HEK293 (cell line): ENCODE results near the gene GEMIN5.

Experiments used
- CTCF ChIA-PET: fragments of 350-600 bp; formaldehyde crosslinking; extraction: SDS; loops from one replicate; lab custom pipeline; 2021; ENCODE audit warnings: antibody characterized with exemption; lab: Yijun Ruan, JAX
- POLR2A ChIA-PET: fragments of 300-600 bp; formaldehyde crosslinking; extraction: SDS; loops from one replicate; lab custom pipeline; 2020; ENCODE audit warnings: antibody characterized with exemption, inconsistent platforms; lab: Yijun Ruan, JAX
- H3K27ac ChIP-seq: fragments of 200-500 bp; sonication (Bioruptor generic); 2 replicates; pipeline ENCODE4 v1.5.1; 2014; ENCODE audit warnings: low read depth, low read length, control low read depth, inconsistent platforms; ENCODE audit errors: extremely low read depth
- H3K36me3 ChIP-seq, 2 experiments: fragments of 200-500 bp in 1 of 2; sonication (Bioruptor generic) in 1 of 2; 1 replicate in 1 of 2; 2 replicates in 1 of 2; pipeline ENCODE4 v1.5.1; 2014 to 2017; ENCODE audit warnings: inconsistent platforms in 2 of 2, low read length in 2 of 2; ENCODE audit not compliant: control insufficient read depth in 2 of 2, insufficient read depth in 1 of 2
- H3K4me1 ChIP-seq: fragments of 200-500 bp; sonication (Bioruptor generic); 2 replicates; pipeline ENCODE4 v1.5.1; 2014; ENCODE audit warnings: mild to moderate bottlenecking, low read length, inconsistent platforms; ENCODE audit not compliant: control insufficient read depth, insufficient read depth
- H3K4me3 ChIP-seq: 2 replicates; pipeline ENCODE4 v1.5.1; 2011; ENCODE audit warnings: low read depth, mild to moderate bottlenecking, control low read depth, low read length, moderate library complexity
- H3K9me3 ChIP-seq: fragments of 200-500 bp; sonication (Bioruptor generic); 2 replicates; pipeline ENCODE4 v1.5.1; 2014; ENCODE audit warnings: low read depth, low read length, inconsistent platforms; ENCODE audit not compliant: control insufficient read depth, insufficient read depth
- HOXC10 ChIP-seq: sonication (generic); formaldehyde crosslinking; IDR thresholded peaks from 2 replicates; pipeline ENCODE4 v1.8.1; 2023; ENCODE audit warnings: mild to moderate bottlenecking, missing genetic modification reagents
- MZF1 ChIP-seq: fragments of 450-650 bp; formaldehyde crosslinking; IDR thresholded peaks from 2 replicates; pipeline ENCODE4 v1.5.1; 2017; ENCODE audit warnings: missing biosample characterization, missing genetic modification characterization, borderline replicate concordance
- ZBTB48 ChIP-seq: fragments of 450-650 bp; formaldehyde crosslinking; IDR thresholded peaks from 2 replicates; pipeline ENCODE4 v1.5.1; 2016; ENCODE audit warnings: missing biosample characterization, missing genetic modification characterization
- ZNF10 ChIP-seq: fragments of 450-650 bp; formaldehyde crosslinking; IDR thresholded peaks from 2 replicates; pipeline ENCODE4 v1.5.1; 2017; ENCODE audit warnings: missing biosample characterization, missing genetic modification characterization
- ZNF174 ChIP-seq: fragments of 450-650 bp; formaldehyde crosslinking; IDR thresholded peaks from 2 replicates; pipeline ENCODE4 v1.5.0; 2017; ENCODE audit warnings: missing biosample characterization, mild to moderate bottlenecking, missing genetic modification characterization
- ZNF19 ChIP-seq: fragments of 450-650 bp; formaldehyde crosslinking; IDR thresholded peaks from 2 replicates; pipeline ENCODE4; 2016; ENCODE audit warnings: missing biosample characterization, missing genetic modification characterization, low read depth
- ZNF221 ChIP-seq: fragments of 450-650 bp; formaldehyde crosslinking; IDR thresholded peaks from 2 replicates; pipeline ENCODE4 v1.5.1; 2017; ENCODE audit warnings: missing biosample characterization, missing genetic modification characterization, borderline replicate concordance
- ZNF239 ChIP-seq: fragments of 450-650 bp; formaldehyde crosslinking; IDR thresholded peaks from 2 replicates; pipeline ENCODE4 v1.5.1; 2016; ENCODE audit warnings: missing biosample characterization, missing genetic modification characterization
- ZNF274 ChIP-seq, 2 experiments: fragments of 200-500 bp in 1 of 2; fragments of 450-650 bp in 1 of 2; sonication (Bioruptor generic) in 1 of 2; formaldehyde crosslinking in 1 of 2; IDR thresholded peaks; 2 replicates each; pipeline versions ENCODE4 v1.5.1 to v1.6.1; 2014 to 2016; ENCODE audit warnings: borderline replicate concordance in 1 of 2, inconsistent platforms in 1 of 2, low read length in 1 of 2, missing biosample characterization in 1 of 2, missing genetic modification characterization in 1 of 2
- ZNF324 ChIP-seq: fragments of 450-650 bp; formaldehyde crosslinking; IDR thresholded peaks from 2 replicates; pipeline ENCODE4 v1.5.1; 2016; ENCODE audit warnings: missing biosample characterization, missing genetic modification characterization
- ZNF354C ChIP-seq: fragments of 450-650 bp; formaldehyde crosslinking; IDR thresholded peaks from 2 replicates; pipeline ENCODE4 v1.5.1; 2016; ENCODE audit warnings: missing biosample characterization, missing genetic modification characterization, low read depth, borderline replicate concordance
- ZNF514 ChIP-seq: fragments of 450-650 bp; formaldehyde crosslinking; IDR thresholded peaks from 2 replicates; pipeline ENCODE4 v1.5.1; 2016; ENCODE audit warnings: missing biosample characterization, missing genetic modification characterization
- ZNF530 ChIP-seq: fragments of 450-650 bp; formaldehyde crosslinking; IDR thresholded peaks from 2 replicates; pipeline ENCODE4 v1.5.1; 2016; ENCODE audit warnings: low read depth, missing biosample characterization, missing genetic modification characterization
- ZNF596 ChIP-seq: fragments of 450-650 bp; IDR thresholded peaks from 2 replicates; pipeline ENCODE4 v1.5.0; 2018; ENCODE audit warnings: missing biosample characterization, mild to moderate bottlenecking, missing genetic modification characterization, moderate library complexity
- ZNF654 ChIP-seq: fragments of 450-650 bp; formaldehyde crosslinking; IDR thresholded peaks from 2 replicates; pipeline ENCODE4 v1.5.1; 2016; ENCODE audit warnings: low read depth, missing biosample characterization, missing genetic modification characterization
- ZNF664 ChIP-seq: fragments of 450-650 bp; formaldehyde crosslinking; IDR thresholded peaks from 2 replicates; pipeline ENCODE4 v1.5.1; 2016; ENCODE audit warnings: missing biosample characterization, missing genetic modification characterization
- ZNF677 ChIP-seq: fragments of 450-650 bp; IDR thresholded peaks from 2 replicates; pipeline ENCODE4 v1.5.0; 2018; ENCODE audit warnings: missing biosample characterization, mild to moderate bottlenecking, missing genetic modification characterization, moderate library complexity
- ZNF701 ChIP-seq: fragments of 450-650 bp; formaldehyde crosslinking; IDR thresholded peaks from 2 replicates; pipeline ENCODE4 v1.5.1; 2016; ENCODE audit warnings: missing biosample characterization, missing genetic modification characterization
- ZNF768 ChIP-seq: fragments of 450-650 bp; formaldehyde crosslinking; IDR thresholded peaks from 2 replicates; pipeline ENCODE4 v1.5.1; 2018; ENCODE audit warnings: missing biosample characterization, mild to moderate bottlenecking, missing genetic modification characterization
- TF ChIP-seq, protein P1 (sequence below): fragments of 450-650 bp; formaldehyde crosslinking; IDR thresholded peaks from 2 replicates; pipeline ENCODE4; 2016; ENCODE audit warnings: missing biosample characterization, missing genetic modification characterization
- TF ChIP-seq, protein P2 (sequence below): fragments of 450-650 bp; formaldehyde crosslinking; IDR thresholded peaks from 2 replicates; pipeline ENCODE4 v1.5.1; 2016; ENCODE audit warnings: missing biosample characterization, missing genetic modification characterization
- TF ChIP-seq, protein P3 (sequence below): fragments of 450-650 bp; IDR thresholded peaks from 2 replicates; pipeline ENCODE4 v1.5.1; 2018; ENCODE audit warnings: missing biosample characterization, missing genetic modification characterization
- TF ChIP-seq, protein P4 (sequence below): fragments of 450-650 bp; formaldehyde crosslinking; IDR thresholded peaks from 2 replicates; pipeline ENCODE4 v1.5.1; 2016; ENCODE audit warnings: missing biosample characterization, missing genetic modification characterization
- TF ChIP-seq, protein P5 (sequence below): IDR thresholded peaks from 2 replicates; pipeline ENCODE4 v1.6.1; 2011; ENCODE audit warnings: mild to moderate bottlenecking, low read depth, low read length, borderline replicate concordance
- TF ChIP-seq, protein P6 (sequence below): fragments of 450-650 bp; formaldehyde crosslinking; IDR thresholded peaks from 2 replicates; pipeline ENCODE4 v1.5.1; 2017; ENCODE audit warnings: missing biosample characterization, missing genetic modification characterization

Gene GEMIN5

DNA sequence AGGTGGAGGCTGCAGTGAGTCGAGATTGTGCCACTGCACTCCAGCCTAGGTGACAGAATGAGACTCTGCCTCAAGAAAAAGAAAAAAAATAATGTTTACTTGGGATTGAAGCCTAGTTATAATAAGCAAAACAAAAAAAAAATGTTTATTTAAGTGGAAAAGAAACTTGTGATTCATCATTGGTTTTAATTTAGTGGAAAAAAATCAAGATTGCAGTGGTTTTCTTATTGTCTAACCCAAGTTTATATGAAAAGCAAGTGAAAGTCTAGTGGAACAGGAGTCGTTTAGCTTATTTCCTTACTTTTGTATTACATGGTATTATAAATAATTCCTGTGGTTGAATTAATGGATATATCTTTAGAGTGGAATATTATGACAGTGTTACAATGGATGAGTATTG, 71.2 kb downstream of the GEMIN5 start:
- CTCF ChIA-PET, result no interaction called here
- POLR2A ChIA-PET, result interaction anchor here (1.3 kb wide), 1 partner anchor 10 kb away, joined by 3 read pairs; no protein-coding TSS in a partner anchor
- no peak overlapping the region for H3K27ac ChIP-seq
- no peaks in the 10 kb centered on the region for H3K4me1 ChIP-seq
- H3K4me3 ChIP-seq, result no peak overlapping the region
- TF ChIP-seq, protein P1, sequence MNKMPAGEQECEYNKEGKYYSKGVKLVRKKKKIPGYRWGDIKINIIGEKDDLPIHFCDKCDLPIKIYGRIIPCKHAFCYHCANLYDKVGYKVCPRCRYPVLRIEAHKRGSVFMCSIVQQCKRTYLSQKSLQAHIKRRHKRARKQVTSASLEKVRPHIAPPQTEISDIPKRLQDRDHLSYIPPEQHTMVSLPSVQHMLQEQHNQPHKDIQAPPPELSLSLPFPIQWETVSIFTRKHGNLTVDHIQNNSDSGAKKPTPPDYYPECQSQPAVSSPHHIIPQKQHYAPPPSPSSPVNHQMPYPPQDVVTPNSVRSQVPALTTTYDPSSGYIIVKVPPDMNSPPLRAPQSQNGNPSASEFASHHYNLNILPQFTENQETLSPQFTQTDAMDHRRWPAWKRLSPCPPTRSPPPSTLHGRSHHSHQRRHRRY (tag by site-specific recombination), result no peak
- TF ChIP-seq ZNF514 (tag by site-specific recombination) (no peak), ZNF274 (IDR thresholded peaks at IDR 0.05; ENCODE audit: low read length) (no peak), ZNF274 (tag by site-specific recombination; IDR thresholded peaks at IDR 0.05; ENCODE audit: borderline replicate concordance) (no peak), ZNF174 (tag by site-specific recombination) (no peak), ZNF324 (tag by site-specific recombination) (no peak), ZNF596 (tag by site-specific recombination) (no peak), ZNF701 (tag by site-specific recombination) (no peak), ZNF10 (no peak), ZNF768 (tag by site-specific recombination) (no peak), ZNF530 (tag by site-specific recombination) (no peak), ZNF19 (tag by site-specific recombination) (no peak), ZNF354C (tag by site-specific recombination) (no peak), ZNF677 (tag by site-specific recombination) (no peak), ZBTB48 (tag by site-specific recombination) (no peak), ZNF221 (no peak), HOXC10 (CRISPR knock-in tag) (no peak)
- TF ChIP-seq, protein P2, sequence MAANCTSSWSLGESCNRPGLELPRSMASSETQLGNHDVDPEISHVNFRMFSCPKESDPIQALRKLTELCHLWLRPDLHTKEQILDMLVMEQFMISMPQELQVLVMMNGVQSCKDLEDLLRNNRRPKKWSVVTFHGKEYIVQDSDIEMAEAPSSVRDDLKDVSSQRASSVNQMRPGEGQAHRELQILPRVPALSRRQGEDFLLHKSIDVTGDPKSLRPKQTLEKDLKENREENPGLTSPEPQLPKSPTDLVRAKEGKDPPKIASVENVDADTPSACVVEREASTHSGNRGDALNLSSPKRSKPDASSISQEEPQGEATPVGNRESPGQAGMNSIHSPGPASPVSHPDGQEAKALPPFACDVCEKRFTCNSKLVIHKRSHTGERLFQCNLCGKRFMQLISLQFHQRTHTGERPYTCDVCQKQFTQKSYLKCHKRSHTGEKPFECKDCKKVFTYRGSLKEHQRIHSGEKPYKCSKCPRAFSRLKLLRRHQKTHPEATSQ, result no peak
- TF ChIP-seq, protein P3, sequence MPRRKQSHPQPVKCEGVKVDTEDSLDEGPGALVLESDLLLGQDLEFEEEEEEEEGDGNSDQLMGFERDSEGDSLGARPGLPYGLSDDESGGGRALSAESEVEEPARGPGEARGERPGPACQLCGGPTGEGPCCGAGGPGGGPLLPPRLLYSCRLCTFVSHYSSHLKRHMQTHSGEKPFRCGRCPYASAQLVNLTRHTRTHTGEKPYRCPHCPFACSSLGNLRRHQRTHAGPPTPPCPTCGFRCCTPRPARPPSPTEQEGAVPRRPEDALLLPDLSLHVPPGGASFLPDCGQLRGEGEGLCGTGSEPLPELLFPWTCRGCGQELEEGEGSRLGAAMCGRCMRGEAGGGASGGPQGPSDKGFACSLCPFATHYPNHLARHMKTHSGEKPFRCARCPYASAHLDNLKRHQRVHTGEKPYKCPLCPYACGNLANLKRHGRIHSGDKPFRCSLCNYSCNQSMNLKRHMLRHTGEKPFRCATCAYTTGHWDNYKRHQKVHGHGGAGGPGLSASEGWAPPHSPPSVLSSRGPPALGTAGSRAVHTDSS (tag by site-specific recombination), result no peak
- H3K9me3 ChIP-seq, result no peaks in the 10 kb centered on the region
- peaks cover 56 to 68% of the 10 kb centered on the region in 2 experiments for H3K36me3 ChIP-seq

DNA sequence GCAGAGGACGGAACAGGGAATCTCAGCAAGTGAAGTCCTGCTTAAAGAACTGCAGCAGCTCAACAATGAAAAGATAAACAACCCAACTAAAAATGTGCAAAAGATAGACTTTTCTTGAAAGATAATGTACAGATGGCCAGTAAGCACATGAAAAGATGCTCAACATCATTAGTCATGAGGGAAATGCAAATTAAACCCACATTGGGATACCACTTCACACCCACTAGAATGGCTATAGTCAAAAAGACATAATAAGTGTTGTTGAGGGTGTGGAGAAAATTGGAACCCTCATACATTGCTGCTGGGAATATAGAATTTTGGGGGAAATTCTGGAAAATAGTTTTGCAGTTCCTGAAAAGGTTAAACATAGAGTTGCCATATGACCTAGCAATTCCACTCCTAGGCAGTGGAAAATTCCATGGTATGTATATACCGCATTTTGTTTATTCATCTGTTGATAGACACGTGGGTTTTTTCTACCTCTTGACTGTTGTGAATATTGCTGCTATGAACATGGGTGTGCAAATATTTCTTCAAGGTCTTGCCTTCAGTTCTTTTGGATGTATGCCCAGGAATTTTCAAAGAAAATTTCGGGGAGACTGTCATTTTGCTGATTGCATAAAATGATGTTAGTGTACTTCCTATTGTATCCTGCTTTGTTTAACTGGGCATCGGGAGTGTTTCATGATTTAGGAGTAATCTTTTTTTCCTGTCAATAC, 72.4 kb downstream of the GEMIN5 start:
- Histone ChIP-seq H3K36me3 (peaks cover 45 to 58% of the 10 kb centered on the region in 2 experiments), H3K27ac (no peak overlapping the region)
- POLR2A ChIA-PET, result no interaction called here
- TF ChIP-seq, protein P4, sequence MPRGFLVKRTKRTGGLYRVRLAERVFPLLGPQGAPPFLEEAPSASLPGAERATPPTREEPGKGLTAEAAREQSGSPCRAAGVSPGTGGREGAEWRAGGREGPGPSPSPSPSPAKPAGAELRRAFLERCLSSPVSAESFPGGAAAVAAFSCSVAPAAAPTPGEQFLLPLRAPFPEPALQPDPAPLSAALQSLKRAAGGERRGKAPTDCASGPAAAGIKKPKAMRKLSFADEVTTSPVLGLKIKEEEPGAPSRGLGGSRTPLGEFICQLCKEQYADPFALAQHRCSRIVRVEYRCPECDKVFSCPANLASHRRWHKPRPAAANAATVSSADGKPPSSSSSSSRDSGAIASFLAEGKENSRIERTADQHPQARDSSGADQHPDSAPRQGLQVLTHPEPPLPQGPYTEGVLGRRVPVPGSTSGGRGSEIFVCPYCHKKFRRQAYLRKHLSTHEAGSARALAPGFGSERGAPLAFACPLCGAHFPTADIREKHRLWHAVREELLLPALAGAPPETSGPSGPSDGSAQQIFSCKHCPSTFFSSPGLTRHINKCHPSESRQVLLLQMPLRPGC (tag by site-specific recombination), result no peak
- TF ChIP-seq ZNF664 (tag by site-specific recombination), result no peak
- TF ChIP-seq, protein P5, sequence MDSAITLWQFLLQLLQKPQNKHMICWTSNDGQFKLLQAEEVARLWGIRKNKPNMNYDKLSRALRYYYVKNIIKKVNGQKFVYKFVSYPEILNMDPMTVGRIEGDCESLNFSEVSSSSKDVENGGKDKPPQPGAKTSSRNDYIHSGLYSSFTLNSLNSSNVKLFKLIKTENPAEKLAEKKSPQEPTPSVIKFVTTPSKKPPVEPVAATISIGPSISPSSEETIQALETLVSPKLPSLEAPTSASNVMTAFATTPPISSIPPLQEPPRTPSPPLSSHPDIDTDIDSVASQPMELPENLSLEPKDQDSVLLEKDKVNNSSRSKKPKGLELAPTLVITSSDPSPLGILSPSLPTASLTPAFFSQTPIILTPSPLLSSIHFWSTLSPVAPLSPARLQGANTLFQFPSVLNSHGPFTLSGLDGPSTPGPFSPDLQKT, result no peak
- TF ChIP-seq, protein P6, sequence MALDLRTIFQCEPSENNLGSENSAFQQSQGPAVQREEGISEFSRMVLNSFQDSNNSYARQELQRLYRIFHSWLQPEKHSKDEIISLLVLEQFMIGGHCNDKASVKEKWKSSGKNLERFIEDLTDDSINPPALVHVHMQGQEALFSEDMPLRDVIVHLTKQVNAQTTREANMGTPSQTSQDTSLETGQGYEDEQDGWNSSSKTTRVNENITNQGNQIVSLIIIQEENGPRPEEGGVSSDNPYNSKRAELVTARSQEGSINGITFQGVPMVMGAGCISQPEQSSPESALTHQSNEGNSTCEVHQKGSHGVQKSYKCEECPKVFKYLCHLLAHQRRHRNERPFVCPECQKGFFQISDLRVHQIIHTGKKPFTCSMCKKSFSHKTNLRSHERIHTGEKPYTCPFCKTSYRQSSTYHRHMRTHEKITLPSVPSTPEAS (tag by site-specific recombination), result no peak
- no peak for TF ChIP-seq ZNF654 (tag by site-specific recombination)
- no peak for TF ChIP-seq ZNF239 (tag by site-specific recombination)
- no peak for TF ChIP-seq MZF1

More for the DNA sequence above, 72.4 kb downstream of the GEMIN5 start:
- Histone ChIP-seq H3K9me3 (no peaks in the 10 kb centered on the region), H3K4me1 (no peaks in the 10 kb centered on the region), H3K4me3 (no peak overlapping the region)
- CTCF ChIA-PET, result no interaction called here
